Fibroblast of skin of left biceps (primary cell): Measurements from ENCODE around the gene CPEB1.
"Not testable (repeated sequence)": the region's sequence is repeated elsewhere in the genome, so short reads cannot be mapped to it uniquely, and the experiment has no call there.

Experiments used
- DNase-seq, 2 experiments: peaks; one replicate each; pipeline ENCODE4 v3.0.0-alpha.2; 2013; ENCODE audit warnings: low read depth in 2 of 2

CPEB1 gene

DNA sequence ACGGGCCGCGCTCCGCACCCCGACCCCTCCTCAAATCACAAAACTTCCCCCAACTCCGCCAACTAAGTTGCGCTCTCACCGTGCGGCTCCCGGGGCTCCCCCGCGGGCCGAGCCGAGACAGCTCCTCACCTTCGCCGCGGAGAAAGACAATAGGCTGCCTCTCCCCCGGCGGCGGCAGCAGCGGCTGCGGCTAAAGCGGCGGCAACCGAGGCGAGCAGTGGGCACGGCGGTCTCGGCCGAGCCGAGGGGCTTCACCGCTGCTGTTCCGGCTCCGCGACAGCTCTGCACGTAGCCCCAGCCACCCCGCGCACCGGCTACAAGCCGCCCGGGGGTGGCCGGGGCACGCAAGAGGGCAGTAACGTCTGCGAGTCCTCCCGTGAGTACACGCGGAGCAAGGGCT, 133.6 kb downstream of the CPEB1 start:
- not testable (repeated sequence) for DNase-seq

DNA sequence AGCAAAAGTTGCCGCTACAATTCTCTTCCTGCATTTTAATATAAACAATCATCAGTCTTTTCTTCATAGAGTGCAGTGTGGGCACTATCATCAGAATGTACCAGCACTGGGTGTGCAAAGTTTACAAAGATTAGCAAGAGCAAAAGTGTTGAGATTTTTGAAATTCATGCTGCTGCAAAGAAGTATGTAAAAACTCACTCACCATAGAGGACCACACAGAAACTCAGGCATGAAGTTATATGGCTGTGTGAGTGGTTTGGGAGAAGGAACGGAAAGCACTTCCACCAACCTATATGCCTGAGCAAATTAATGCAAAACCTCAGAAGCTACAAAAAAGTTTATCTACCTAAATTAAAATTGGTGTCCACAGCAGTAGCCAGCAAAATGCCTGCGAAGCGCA, 139.5 kb downstream of the CPEB1 start:
- not testable (repeated sequence) for DNase-seq

DNA sequence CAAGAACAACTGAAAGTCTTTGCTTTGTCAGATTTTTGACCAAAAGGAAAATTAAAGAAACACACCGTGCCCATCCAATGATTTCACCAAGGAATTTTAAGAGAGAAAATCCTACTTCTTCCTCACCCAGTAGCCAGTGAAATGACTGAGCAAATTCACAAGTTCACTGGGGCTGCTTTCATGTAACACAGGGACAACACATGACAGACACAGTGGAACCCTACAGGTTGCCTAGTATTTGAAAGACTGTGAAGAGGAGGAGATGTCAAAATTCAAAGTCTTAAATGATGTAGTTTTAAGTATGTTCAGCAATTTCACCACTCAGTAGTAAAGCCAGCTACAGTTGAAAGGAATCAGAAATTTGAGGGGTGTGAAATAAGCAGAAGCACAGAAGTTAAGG, 140.1 kb downstream of the CPEB1 start:
- not testable (repeated sequence) for DNase-seq

DNA sequence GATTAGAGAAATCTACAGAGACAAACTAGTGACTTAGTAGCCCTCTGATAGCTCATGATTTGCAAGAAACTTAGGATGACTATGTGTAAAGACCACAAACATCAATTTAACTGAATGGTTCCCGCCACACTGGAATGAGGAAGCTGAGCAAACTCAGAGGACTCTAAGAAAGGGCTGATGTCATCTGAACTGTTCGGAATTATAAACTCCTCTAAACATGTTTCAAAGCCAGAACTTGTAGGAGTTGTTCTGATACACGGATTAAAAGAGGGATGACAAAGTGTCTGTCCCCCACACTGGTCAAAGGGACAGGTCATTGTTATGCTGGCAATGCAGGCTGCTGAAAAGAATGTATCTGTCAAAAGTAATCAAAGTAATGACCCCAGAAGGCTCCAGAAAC, 141.3 kb downstream of the CPEB1 start:
- not testable (repeated sequence) for DNase-seq

DNA sequence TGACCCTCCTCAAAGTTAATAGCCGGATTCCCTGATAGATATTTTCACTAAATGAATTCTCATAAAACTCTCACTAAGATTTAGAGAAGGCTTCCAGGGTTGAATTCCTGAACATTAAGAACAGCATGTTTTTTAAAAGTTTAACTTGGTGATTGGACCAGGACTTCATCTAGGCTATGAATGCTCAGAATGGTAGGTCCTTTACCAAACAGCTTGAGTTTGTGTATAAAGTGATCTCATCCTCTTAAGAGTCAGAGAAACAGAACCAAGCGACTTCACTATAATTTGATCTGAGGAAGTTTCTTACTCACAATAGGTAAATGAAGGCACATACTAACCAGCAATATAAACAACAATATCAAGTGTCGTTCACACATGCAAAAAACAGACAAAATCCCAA, 143.1 kb downstream of the CPEB1 start:
- not testable (repeated sequence) for DNase-seq

DNA sequence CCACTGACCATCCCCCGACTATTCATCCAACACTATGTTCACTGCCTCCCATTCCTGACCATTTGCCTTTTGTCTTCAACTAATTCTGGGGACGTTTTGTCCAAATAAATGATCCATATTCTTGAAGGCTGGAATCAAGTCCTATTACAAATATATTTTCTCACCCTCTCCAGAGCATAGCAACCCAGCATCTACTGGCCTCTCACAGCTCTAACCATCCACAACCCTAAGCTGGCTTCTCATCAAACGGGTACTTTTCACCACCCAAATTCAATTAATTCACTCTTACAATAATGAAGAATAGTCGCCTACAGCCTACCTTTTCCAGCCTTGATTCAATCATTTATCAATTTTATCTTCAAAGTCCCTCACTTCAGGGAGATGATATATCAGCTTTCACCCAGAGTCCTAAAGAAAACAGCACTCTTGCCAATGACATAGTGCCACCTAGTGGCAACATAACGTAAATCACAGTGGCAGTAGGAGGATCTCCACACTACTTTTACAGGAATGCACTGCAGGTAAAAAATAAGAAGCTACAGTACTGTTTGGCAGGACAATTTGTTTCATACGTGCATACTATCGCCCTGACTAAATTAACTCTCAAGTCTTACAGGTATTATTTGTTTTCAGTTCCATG, 144.3 kb downstream of the CPEB1 start:
- not testable (repeated sequence) for DNase-seq

DNA sequence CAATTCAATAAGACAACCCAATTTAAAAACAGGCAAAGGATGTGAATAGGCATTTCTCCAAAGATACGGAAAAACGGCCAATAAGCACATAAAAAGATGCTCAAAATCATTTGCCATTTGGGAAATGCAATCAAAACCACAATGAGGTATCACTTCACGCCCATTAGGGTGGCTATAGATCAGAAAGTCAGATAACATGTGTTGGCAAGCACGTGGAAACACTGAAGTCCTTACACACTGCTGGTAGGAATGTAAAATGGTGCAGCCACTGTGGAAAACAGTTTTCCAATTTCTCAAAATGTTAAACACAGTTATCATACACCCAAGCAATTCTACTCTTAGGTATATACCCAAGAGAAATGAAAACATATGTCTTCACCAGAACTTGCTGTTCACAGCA, 146.4 kb downstream of the CPEB1 start:
- DNase-seq, result not testable (repeated sequence)

DNA sequence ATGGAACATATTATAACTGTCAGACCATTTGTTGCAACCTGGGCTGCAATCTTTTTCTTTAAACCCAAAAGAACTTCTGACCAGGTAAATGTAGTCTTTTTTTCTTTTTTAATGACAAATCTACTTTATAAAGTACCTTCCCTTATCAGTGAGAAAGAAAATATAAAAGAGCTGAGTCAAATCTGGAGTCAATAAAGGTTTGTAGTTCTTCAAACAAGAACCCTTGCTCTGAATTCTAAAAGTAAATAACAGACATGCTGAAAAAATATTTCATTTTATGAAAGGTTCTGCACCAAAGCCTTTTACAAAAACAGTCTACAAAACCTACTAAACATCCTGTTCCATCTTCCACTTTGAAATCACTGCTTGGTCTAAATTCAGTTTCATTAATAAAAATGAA, 149.2 kb downstream of the CPEB1 start:
- not testable (repeated sequence) for DNase-seq
